Caco-2 (cell line): ENCODE results near the gene ATP2B3. TPM values are rescaled to one million over a fixed set of nuclear protein-coding genes. Genes with fewer than 3 reads are reported as not detected.

Source experiments
- BruUV-seq: library from RNA; stranded (reverse); fragments of 400-500 nt; replicated peaks from 2 replicates; lab custom pipeline; 2021; lab: Mats Ljungman, UMichigan
- CTCF ChIA-PET: fragments of 300-600 bp; sonication (Branson Sonifier 250); formaldehyde crosslinking; loops from one replicate; lab custom pipeline; 2022; ENCODE audit warnings: antibody characterized with exemption; lab: Charles Lee
- POLR2A ChIA-PET: fragments of 300-600 bp; sonication (Branson Sonifier 250); formaldehyde crosslinking; loops from one replicate; lab custom pipeline; 2022; ENCODE audit warnings: antibody characterized with exemption; lab: Charles Lee
- DNase-seq, 2 experiments: peaks; one replicate each; pipeline versions ENCODE4 v3.0.0 to v3.0.0-alpha.2; 2020 to 2022
- H3K27me3 ChIP-seq: replicated peaks from 2 replicates; pipeline ENCODE4 v1.6.0; 2011; ENCODE audit warnings: low read length; ENCODE audit not compliant: control insufficient read depth, insufficient read depth
- H3K36me3 ChIP-seq: 2 replicates; pipeline ENCODE4 v1.5.1; 2011; ENCODE audit warnings: low read length; ENCODE audit not compliant: control insufficient read depth, insufficient read depth
- H3K4me1 ChIP-seq: fragments of 250-450 bp; sonication (Bioruptor Pico); 2 replicates; pipeline ENCODE4 v1.5.1; 2020; ENCODE audit warnings: mild to moderate bottlenecking
- H3K4me3 ChIP-seq: 2 replicates; pipeline ENCODE4 v1.5.1; 2011; ENCODE audit warnings: low read depth, mild to moderate bottlenecking, control low read depth, low read length
- H3K9me3 ChIP-seq: fragments of 250-450 bp; sonication (Bioruptor Pico); 2 replicates; pipeline ENCODE4 v1.5.1; 2020; ENCODE audit warnings: mild to moderate bottlenecking, moderate library complexity
- H3K27ac Mint-ChIP-seq: one replicate; pipeline ENCODE4 v1.8.0; 2022; ENCODE audit warnings: mixed read lengths; ENCODE audit not compliant: unreplicated experiment
- H3K27me3 Mint-ChIP-seq: one replicate; pipeline ENCODE4 v1.8.0; 2022; ENCODE audit warnings: mixed read lengths; ENCODE audit not compliant: insufficient read depth, unreplicated experiment
- H3K36me3 Mint-ChIP-seq: one replicate; pipeline ENCODE4 v1.8.0; 2022; ENCODE audit warnings: mild to moderate bottlenecking, mixed read lengths; ENCODE audit not compliant: insufficient read depth, unreplicated experiment
- H3K4me1 Mint-ChIP-seq: one replicate; pipeline ENCODE4 v1.8.0; 2022; ENCODE audit warnings: low read depth, mixed read lengths; ENCODE audit not compliant: unreplicated experiment
- H3K4me3 Mint-ChIP-seq: one replicate; pipeline ENCODE4 v1.8.0; 2022; ENCODE audit warnings: mild to moderate bottlenecking, moderate library complexity, mixed read lengths; ENCODE audit not compliant: unreplicated experiment
- H3K9me3 Mint-ChIP-seq: one replicate; pipeline ENCODE4 v1.8.0; 2022; ENCODE audit warnings: mixed read lengths; ENCODE audit not compliant: unreplicated experiment
- CTCF ChIP-seq, 2 experiments: fragments of 200-600 bp in 1 of 2; IDR thresholded peaks; 1 replicate in 1 of 2; 2 replicates in 1 of 2; pipeline versions ENCODE4 v1.5.1 to v1.8.0; 2011 to 2022; ENCODE audit warnings: antibody characterized with exemption in 1 of 2, control low read depth in 1 of 2, inconsistent platforms in 1 of 2, low read depth in 1 of 2, low read length in 1 of 2, mild to moderate bottlenecking in 1 of 2, moderate library complexity in 1 of 2; ENCODE audit not compliant: insufficient read depth in 1 of 2, severe bottlenecking in 1 of 2, unreplicated experiment in 1 of 2
- intact Hi-C: fragments of 100-400 bp; cut with micrococcal nuclease; formaldehyde crosslinking; loops from one replicate; pipeline ENCODE4 v1.10.0; 2022; ENCODE audit not compliant: unreplicated experiment
- total RNA-seq: library from RNA; stranded (reverse); gene quantifications from 2 replicates; pipeline ENCODE4 v1.2.3, GENCODE V29; 2022

Gene ATP2B3
- total RNA-seq, 1 experiment from 2014 or later = not detected

GRCh38 chrX:153595859-153596857, 78.7 kb downstream of the ATP2B3 start:
- no TSS peak for BruUV-seq
- no peak for TF ChIP-seq CTCF (IDR thresholded peaks at IDR 0.05; ENCODE audit: insufficient read depth in 1 of 2, low read depth in 1 of 2, low read length in 1 of 2, severe bottlenecking in 1 of 2, unreplicated experiment in 1 of 2)
- POLR2A ChIA-PET = no interaction called here
- H3K4me3 ChIP-seq = no peak overlapping the region
- H3K36me3 ChIP-seq = no peaks in the 10 kb centered on the region
- H3K27me3 ChIP-seq = no peaks in the 10 kb centered on the region
- no peaks in the 10 kb centered on the region for H3K9me3 ChIP-seq
- no peak for DNase-seq
- CTCF ChIA-PET = no interaction called here
- intact Hi-C loops = loop anchor here (5.0 kb wide), 2 partner anchors 39 to 654 kb away; no protein-coding TSS in a partner anchor
- Mint-ChIP-seq H3K4me1 (peaks cover 6% of the 10 kb centered on the region), H3K27ac (no peak overlapping the region), H3K36me3 (peaks cover 16% of the 10 kb centered on the region), H3K4me3 (no peak overlapping the region), H3K9me3 (no peaks in the 10 kb centered on the region), H3K27me3 (no peaks in the 10 kb centered on the region)
- no peaks in the 10 kb centered on the region for H3K4me1 ChIP-seq

- no peak overlapping the region for H3K4me3 ChIP-seq
- ChIA-PET POLR2A (no interaction called here), CTCF (no interaction called here)
- Mint-ChIP-seq H3K36me3 (peaks cover 16% of the 10 kb centered on the region), H3K27me3 (no peaks in the 10 kb centered on the region), H3K4me1 (peaks cover 6% of the 10 kb centered on the region), H3K27ac (no peak overlapping the region), H3K9me3 (no peaks in the 10 kb centered on the region), H3K4me3 (no peak overlapping the region)
- no peak for DNase-seq
- H3K9me3 ChIP-seq = no peaks in the 10 kb centered on the region
- no peak for TF ChIP-seq CTCF (IDR thresholded peaks at IDR 0.05; ENCODE audit: insufficient read depth in 1 of 2, low read depth in 1 of 2, low read length in 1 of 2, severe bottlenecking in 1 of 2, unreplicated experiment in 1 of 2)
- intact Hi-C loops = loop anchor here (5.0 kb wide), 2 partner anchors 40 to 655 kb away; no protein-coding TSS in a partner anchor
- no TSS peak for BruUV-seq
- H3K27me3 ChIP-seq = no peaks in the 10 kb centered on the region
- H3K4me1 ChIP-seq = no peaks in the 10 kb centered on the region
- H3K36me3 ChIP-seq = no peaks in the 10 kb centered on the region
These were observed 79.7 kb downstream of the ATP2B3 start for GRCh38 chrX:153596981-153597750.
